H1 (cell line): ENCODE results near the gene TOR1AIP1. TPM values are rescaled to one million over a fixed set of nuclear protein-coding genes. Genes with fewer than 3 reads are reported as not detected.

ENCODE experiments used
- EZH2 ChIP-seq: fragments of 200-600 bp; sonication (generic); IDR thresholded peaks from 2 replicates; pipeline ENCODE4 v1.7.1; 2012; ENCODE audit warnings: low read depth, mild to moderate bottlenecking, moderate library complexity, low read length, inconsistent platforms; ENCODE audit not compliant: severe bottlenecking
- GABPA ChIP-seq: IDR thresholded peaks from 2 replicates; pipeline ENCODE4 v1.6.1; 2011; ENCODE audit warnings: mild to moderate bottlenecking, low read length, moderate library complexity, borderline replicate concordance; ENCODE audit not compliant: insufficient read depth
- HDAC2 ChIP-seq, 2 experiments: fragments of 300-600 bp in 1 of 2; sonication (generic) in 1 of 2; IDR thresholded peaks; 2 replicates each; pipeline ENCODE4 v1.6.1; 2011 to 2012; ENCODE audit warnings: low read depth in 2 of 2, low read length in 2 of 2, mild to moderate bottlenecking in 2 of 2, moderate library complexity in 2 of 2, borderline replicate concordance in 1 of 2, inconsistent platforms in 1 of 2
- PHF8 ChIP-seq: fragments of 200-600 bp; sonication (generic); conservative IDR thresholded peaks from 2 replicates; pipeline ENCODE4 v1.7.1; 2012; ENCODE audit warnings: low read depth, mild to moderate bottlenecking, inconsistent platforms, low read length, moderate library complexity
- SAP30 ChIP-seq: fragments of 300-600 bp; sonication (generic); IDR thresholded peaks from 2 replicates; pipeline ENCODE4 v1.7.1; 2012; ENCODE audit warnings: low read length, moderate library complexity, mild to moderate bottlenecking, inconsistent platforms; ENCODE audit not compliant: insufficient read depth, insufficient replicate concordance
- SUZ12 ChIP-seq: fragments of 200-600 bp; sonication (generic); IDR thresholded peaks from 2 replicates; pipeline ENCODE4 v1.6.1; 2012; ENCODE audit warnings: mild to moderate bottlenecking, inconsistent platforms, low read length, moderate library complexity, mixed read lengths
- polyA plus RNA-seq, 7 experiments: library from polyadenylated mRNA; depleted of rRNA in 3 of 7; stranded (reverse) in 5 of 7; unstranded in 2 of 7; fragments of >200 nt in 5 of 7; fragments of 200-250 nt in 2 of 7; gene quantifications; 1 replicate in 5 of 7; 2 replicates in 1 of 7; 4 replicates in 1 of 7; pipeline versions ENCODE4 v1.2.1 to v1.2.3, GENCODE V29; 2011 to 2013; ENCODE audit warnings: missing spikeins in 2 of 7, mixed read lengths in 2 of 7
- total RNA-seq: library from RNA; stranded (reverse); fragmentation: NEBNext Ultra II Directional; extraction: Animal tissue kit (Norgen Biotek cat#: 25700); gene quantifications from 2 replicates; pipeline ENCODE4 v1.2.1, GENCODE V29; 2021

TOR1AIP1 gene
- total and polyA plus RNA-seq, 2 of the 8 experiments (the other 6 are each of a cell fraction or from before 2014, with no cell fraction given): 5.7 to 22.8 TPM

DNA sequence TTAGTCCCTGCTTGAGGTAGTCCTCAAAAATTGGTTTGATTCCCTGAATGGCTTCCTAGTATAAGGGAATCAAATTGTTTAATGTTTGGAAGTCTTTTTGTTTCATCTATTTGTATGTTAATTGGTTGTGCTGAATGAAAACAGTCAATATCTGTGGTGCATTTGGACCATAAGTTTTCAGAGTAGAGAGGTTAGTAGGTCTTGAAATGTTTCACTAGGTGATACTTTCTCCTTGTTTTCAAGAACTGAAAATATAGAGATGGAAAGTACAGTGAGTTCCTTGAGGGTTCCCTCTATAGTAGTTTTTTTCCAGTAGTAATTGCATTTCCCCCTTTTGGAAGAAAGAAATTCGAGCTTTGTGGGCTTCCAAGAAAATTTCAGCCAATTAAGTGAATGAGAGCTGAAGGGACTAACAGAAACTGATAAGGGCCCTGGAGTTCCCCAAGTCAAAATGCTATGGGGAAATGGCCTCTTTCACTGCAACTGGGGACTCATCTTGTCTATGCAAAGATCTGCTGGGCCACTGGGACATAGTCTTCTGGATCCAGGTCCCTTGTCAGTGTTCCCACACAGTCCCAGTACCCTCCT, 53.9 kb downstream of the TOR1AIP1 start (continued):
- no peak for TF ChIP-seq SUZ12
- TF ChIP-seq HDAC2 (IDR thresholded peaks at IDR 0.05; ENCODE audit: borderline replicate concordance in 1 of 2, low read depth in 2 of 2, low read length in 2 of 2): no peak
- no peak for TF ChIP-seq EZH2
- no peak for TF ChIP-seq SAP30
- TF ChIP-seq GABPA: no peak
- no peak for TF ChIP-seq PHF8
